IPS-18c (cell line): ENCODE results near the gene TMEM150B.

Source experiments
- H3K4me3 ChIP-seq: 2 replicates; pipeline ENCODE4 v1.7.0; 2013; ENCODE audit warnings: low read depth, mild to moderate bottlenecking, low read length, moderate library complexity; ENCODE audit not compliant: insufficient read depth
- H3K9me3 ChIP-seq: one replicate; pipeline ENCODE4 v1.6.1; 2013; ENCODE audit warnings: mild to moderate bottlenecking, low read length, moderate library complexity; ENCODE audit not compliant: control insufficient read depth, insufficient read depth

Gene TMEM150B

DNA sequence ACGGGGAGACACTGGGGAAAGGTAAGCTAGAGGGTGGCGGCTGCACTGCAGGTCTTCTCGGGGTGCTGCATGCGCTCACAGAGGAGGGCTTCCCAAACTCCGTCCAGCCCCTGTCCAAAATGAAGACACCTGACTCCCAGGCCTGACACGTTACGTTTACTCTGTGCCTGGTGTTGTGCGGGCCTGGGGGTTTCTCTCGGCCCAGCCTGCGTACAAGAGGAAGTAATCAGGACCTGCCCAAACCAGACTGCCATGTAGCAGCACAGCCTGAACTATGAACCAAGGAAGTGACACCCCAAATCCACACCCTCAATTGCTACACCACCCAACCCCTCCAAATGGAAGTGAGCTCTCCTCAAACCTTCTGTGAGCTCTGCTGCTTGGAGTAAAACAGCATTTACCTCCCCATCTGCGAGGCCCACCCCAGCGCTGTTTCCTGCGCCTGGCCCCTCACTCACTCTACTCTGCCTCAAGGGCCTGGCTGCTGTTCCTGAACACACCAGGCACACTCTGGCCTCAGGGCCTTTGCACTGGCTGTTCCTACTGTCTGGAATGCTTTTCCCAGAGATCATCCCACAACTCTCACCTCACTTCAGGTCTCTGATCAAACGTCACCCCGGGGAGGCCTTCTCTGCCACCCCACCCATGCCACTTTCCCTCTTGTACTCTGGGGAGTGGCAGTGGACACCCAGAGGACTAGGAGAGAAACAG, 48.3 kb downstream of the TMEM150B start:
- no peak overlapping the region for H3K4me3 ChIP-seq
- no peaks in the 10 kb centered on the region for H3K9me3 ChIP-seq

DNA sequence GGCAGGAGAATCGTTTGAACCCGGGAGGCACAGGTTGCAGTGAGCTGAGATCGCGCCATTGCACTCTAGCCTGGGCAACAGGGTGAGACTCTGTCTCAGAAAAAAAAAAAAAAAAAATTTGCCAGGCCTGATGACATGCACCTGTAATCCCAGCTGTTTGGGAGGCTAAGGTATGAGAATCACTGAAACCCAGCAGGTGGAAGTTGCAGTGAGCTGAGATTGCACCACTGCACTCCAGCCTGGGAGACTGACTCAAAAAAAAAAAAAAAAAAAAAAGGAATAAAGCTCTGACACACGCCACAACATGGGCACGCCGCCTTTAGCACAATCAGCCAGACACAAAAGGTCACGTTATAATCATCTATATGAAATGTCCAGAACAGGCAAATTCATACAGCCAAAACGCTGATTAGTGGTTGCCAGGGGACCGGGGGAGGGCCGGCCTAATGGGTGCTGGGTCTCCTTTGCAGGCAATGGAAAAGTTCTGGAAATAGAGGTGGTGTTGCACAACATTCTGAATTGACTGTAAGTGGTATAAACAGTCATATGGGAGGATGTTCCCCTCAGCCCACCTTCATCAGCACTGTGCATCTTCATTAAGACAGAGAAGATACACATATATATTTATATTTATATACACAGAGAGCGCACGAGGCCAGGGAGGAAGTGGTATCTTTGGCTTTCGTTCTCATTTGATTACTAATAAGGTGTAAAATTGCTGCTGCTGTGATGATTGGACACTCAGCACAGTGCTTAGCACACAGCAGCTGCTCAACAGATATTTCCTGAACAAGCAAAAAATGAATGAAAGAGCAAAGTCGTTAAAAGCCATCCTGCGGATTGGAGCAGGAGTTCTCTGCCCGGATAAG, 49.1 kb downstream of the TMEM150B start:
- Histone ChIP-seq H3K9me3 (no peaks in the 10 kb centered on the region), H3K4me3 (no peak overlapping the region)

DNA sequence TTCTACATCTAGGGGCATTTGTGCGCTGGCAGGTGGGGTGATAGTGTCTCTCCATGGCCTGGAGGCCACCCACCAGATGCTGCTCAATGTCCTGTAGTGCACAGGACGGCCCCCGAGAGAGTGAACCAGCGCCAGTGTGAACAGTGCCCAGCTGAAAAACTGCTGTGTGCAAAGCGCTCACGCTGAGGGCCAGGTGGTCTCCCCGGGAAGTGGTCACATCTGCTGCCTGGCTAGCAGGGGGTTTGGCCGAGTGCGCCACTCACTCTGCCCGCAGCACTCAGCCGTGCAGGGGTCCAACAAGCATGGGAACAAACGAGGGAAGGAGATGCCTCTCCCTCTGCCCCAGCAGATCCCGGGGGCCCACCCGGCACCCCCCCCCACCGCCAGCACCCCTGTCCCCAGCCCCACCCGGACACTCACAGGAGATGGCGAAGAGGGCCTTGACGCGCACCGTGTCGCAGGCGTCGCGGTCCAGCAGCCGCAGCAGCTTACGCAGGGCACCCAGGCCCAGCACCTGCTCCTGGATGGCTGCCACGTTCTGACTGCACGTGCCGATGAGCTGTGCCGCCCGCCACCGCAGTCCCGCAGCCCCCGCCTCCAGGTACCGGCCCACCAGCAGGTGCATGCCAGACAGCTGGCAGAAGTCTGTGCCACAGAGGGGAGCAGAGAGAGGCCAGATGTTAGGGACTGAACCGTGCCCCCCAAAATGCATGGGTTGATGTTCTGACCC, 51.0 kb downstream of the TMEM150B start:
- H3K9me3 ChIP-seq: no peaks in the 10 kb centered on the region

DNA sequence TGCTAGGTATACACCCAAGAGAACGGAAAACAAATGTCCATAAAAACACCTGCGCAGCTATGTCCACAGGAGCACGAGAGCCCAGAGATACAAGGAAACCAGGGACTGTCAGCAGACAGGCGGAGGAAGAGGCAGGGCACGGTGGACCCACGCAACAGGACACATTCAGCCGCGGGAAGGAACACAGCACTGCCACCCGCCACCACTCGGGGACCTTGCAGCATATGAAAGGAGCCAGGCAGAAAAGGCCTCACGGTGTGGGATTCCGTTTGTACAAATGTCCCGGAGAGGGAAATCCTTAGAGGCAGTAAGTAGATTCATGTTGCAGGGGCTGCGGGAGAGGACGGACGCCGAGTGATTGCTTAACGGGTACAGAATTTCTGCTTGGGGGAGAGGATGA, 53.0 kb downstream of the TMEM150B start:
- H3K9me3 ChIP-seq: peaks cover 2% of the 10 kb centered on the region
- H3K4me3 ChIP-seq: no peak overlapping the region

More for the DNA sequence above, 51.0 kb downstream of the TMEM150B start:
- no peak overlapping the region for H3K4me3 ChIP-seq

GRCh38 chr19:55270172-55270942, 54.8 kb downstream of the TMEM150B start:
- Histone ChIP-seq H3K9me3 (peaks cover 2% of the 10 kb centered on the region), H3K4me3 (no peak overlapping the region)

GRCh38 chr19:55269299-55269698, 55.8 kb downstream of the TMEM150B start:
- Histone ChIP-seq H3K9me3 (peaks cover 2% of the 10 kb centered on the region), H3K4me3 (no peak overlapping the region)

DNA sequence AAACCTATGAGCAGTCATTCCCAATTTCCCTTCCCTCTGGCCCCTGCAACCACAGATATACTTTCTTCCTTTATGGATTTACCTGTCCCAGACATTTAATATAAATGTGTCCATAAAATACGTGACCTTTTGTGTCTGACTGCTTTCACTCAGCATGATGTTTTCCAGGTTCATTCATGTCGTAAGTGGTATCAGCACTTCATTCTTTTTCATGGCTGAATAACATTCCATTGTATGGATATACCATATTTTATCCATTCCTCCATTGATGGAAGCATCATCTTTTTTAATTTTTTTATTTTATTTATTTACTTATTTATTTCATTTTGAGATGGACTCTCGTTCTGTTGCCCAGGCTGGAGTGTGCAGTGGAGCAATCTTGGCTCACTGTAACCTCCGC, 58.3 kb downstream of the TMEM150B start:
- H3K4me3 ChIP-seq: no peak overlapping the region
- H3K9me3 ChIP-seq: peaks cover 2% of the 10 kb centered on the region

- Histone ChIP-seq H3K9me3 (peaks cover 2% of the 10 kb centered on the region), H3K4me3 (no peak overlapping the region)
Measured at GRCh38 chr19:55266404-55266803, 58.7 kb downstream of the TMEM150B start.

GRCh38 chr19:55265723-55266386, 59.3 kb downstream of the TMEM150B start:
- Histone ChIP-seq H3K4me3 (no peak overlapping the region), H3K9me3 (peaks cover 2% of the 10 kb centered on the region)

DNA sequence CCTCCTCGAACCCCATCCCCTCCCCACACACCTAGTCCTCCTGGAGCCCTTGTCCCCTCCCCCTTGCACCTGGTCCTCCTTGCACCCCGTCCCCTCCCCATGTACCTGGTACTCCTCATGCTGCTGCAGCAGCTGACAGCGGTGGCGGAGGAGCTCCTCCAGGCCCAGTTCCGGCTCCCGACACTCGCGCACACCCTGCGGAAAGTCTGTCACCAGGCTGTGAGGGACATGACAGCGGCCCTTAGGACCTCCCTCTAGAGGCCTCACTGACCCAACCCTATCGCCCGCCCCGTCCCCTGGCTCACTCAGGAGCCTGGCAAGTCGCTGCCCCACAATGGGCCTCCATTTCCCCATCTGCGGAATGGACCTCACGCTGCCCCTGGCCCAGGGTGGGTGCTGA, 60.0 kb downstream of the TMEM150B start:
- peaks cover 2% of the 10 kb centered on the region for H3K9me3 ChIP-seq
- no peak overlapping the region for H3K4me3 ChIP-seq

- peaks cover 2% of the 10 kb centered on the region for H3K9me3 ChIP-seq
- H3K4me3 ChIP-seq: no peak overlapping the region
Measured at GRCh38 chr19:55264531-55264930, 60.6 kb downstream of the TMEM150B start.
